ENCODE data around the gene CAMK2D.
A peak's percentile ranks its signal among the peaks of the same experiment; 100 is the strongest.

CAMK2D gene

GRCh38 chr4:113761620-113762185 is at the start of gene CAMK2D:
Gene CAMK2D (minus strand): TSS chr4:113761738. CDS start chr4:113761068, 670 bp downstream.
- no peak for TF ChIP-seq EZH2 (IDR thresholded peaks at IDR 0.05; ENCODE audit: borderline replicate concordance, low read depth, low read length, severe bottlenecking)
- peak; percentile 92 for TF ChIP-seq CTCF (IDR thresholded peaks at IDR 0.05; ENCODE audit: borderline replicate concordance, extremely low read depth, low read length, poor library complexity, severe bottlenecking)
- DNase-seq = peak; percentile 87
- H2AFZ ChIP-seq (ENCODE audit: low read depth, low read length) = peak within 1 kb of the TSS; percentile 98

DNA sequence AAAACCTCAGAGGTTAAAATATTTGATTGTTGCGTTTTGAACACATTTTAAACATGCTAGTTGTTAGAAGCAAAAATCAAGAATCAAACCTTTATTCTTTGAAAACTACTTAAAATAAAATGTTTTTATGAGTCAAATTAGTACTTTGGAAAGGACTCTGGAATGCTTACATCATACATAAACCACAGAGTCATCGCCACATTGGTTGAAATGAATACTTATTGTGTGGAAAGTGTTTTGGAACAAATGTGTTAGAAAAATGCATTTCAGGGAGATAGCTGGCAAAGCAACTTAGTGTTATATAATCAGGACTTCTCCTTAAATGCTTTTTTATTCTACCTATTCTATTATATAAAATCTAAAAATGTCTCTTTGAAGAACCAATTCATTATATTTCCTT is 49.4 kb upstream of the CAMK2D start:
- H3K9ac ChIP-seq (ENCODE audit: low read depth, low read length) = no peak overlapping the region
- H3K4me3 ChIP-seq (ENCODE audit: low read depth in 1 of 2, low read length in 2 of 2) = no peak overlapping the region
- H3K4me1 ChIP-seq (ENCODE audit: insufficient read depth, low read length) = no peaks in the 10 kb centered on the region
- DNase-seq (no peak), ATAC-seq (ENCODE audit: insufficient read depth, low read depth) (no peak)
- no peaks in the 10 kb centered on the region for H3K79me2 ChIP-seq (ENCODE audit: insufficient read depth, low read length)
- no peaks in the 10 kb centered on the region for H3K9me3 ChIP-seq (ENCODE audit: insufficient read depth, low read length, severe bottlenecking)
- H3K4me2 ChIP-seq (ENCODE audit: insufficient read depth, low read length) = no peak overlapping the region
- no peaks in the 10 kb centered on the region for H3K36me3 ChIP-seq (ENCODE audit: insufficient read depth, low read length)
- H3K27me3 ChIP-seq (ENCODE audit: insufficient read depth, low read length, poor library complexity) = peaks cover 8% of the 10 kb centered on the region
- no peaks in the 10 kb centered on the region for H4K20me1 ChIP-seq (ENCODE audit: insufficient read depth, low read length)
- no peak overlapping the region for H2AFZ ChIP-seq (ENCODE audit: low read depth, low read length)
- H3K27ac ChIP-seq (ENCODE audit: low read length) = no peak overlapping the region
- no peak for TF ChIP-seq CTCF (IDR thresholded peaks at IDR 0.05; ENCODE audit: borderline replicate concordance, extremely low read depth, low read length, poor library complexity, severe bottlenecking)
- TF ChIP-seq EZH2 (IDR thresholded peaks at IDR 0.05; ENCODE audit: borderline replicate concordance, low read depth, low read length, severe bottlenecking) = no peak

More at GRCh38 chr4:113761620-113762185, at the start of gene CAMK2D:
- Histone ChIP-seq H3K4me2 (ENCODE audit: insufficient read depth, low read length) (peak within 1 kb of the TSS; percentile 84), H3K4me3 (ENCODE audit: low read depth in 1 of 2, low read length in 2 of 2) (peak within 1 kb of the TSS; percentile 69 to 89), H3K27me3 (ENCODE audit: insufficient read depth, low read length, poor library complexity) (no peaks in the 10 kb centered on the region), H3K4me1 (ENCODE audit: insufficient read depth, low read length) (peaks cover 26% of the 10 kb centered on the region), H3K27ac (ENCODE audit: low read length) (peak within 1 kb of the TSS; percentile 96), H4K20me1 (ENCODE audit: insufficient read depth, low read length) (no peaks in the 10 kb centered on the region), H3K9me3 (ENCODE audit: insufficient read depth, low read length, severe bottlenecking) (no peaks in the 10 kb centered on the region), H3K9ac (ENCODE audit: low read depth, low read length) (peak within 1 kb of the TSS; percentile 69), H3K36me3 (ENCODE audit: insufficient read depth, low read length) (no peaks in the 10 kb centered on the region), H3K79me2 (ENCODE audit: insufficient read depth, low read length) (peaks cover 10% of the 10 kb centered on the region)
- peak; percentile 71 for ATAC-seq (ENCODE audit: insufficient read depth, low read depth)

DNA sequence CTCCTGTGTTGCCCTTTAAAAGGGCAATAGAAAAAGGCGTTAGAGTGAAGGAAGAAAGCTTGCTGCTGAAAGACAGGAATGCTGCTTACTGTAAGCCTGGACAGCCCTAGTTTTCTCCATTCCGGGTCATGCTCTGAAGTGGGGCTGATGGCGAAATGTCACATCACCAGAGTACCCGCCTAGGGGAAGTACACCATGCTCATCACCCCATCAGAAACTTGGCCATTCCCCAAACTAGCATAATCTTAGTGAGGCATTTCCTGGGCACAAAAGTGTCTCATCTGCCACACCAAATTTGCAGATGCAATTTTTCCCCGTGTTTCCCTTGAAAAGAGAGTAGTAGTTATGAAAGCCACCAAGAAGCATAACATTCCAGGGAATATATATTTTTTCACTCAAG is 47.8 kb upstream of the CAMK2D start:
- Histone ChIP-seq H3K36me3 (ENCODE audit: insufficient read depth, low read length) (no peaks in the 10 kb centered on the region), H3K9ac (ENCODE audit: low read depth, low read length) (no peak overlapping the region), H4K20me1 (ENCODE audit: insufficient read depth, low read length) (no peaks in the 10 kb centered on the region), H3K4me3 (ENCODE audit: low read depth in 1 of 2, low read length in 2 of 2) (no peak overlapping the region), H2AFZ (ENCODE audit: low read depth, low read length) (no peak overlapping the region), H3K9me3 (ENCODE audit: insufficient read depth, low read length, severe bottlenecking) (no peaks in the 10 kb centered on the region), H3K27me3 (ENCODE audit: insufficient read depth, low read length, poor library complexity) (peaks cover 8% of the 10 kb centered on the region), H3K4me1 (ENCODE audit: insufficient read depth, low read length) (no peaks in the 10 kb centered on the region), H3K27ac (ENCODE audit: low read length) (no peak overlapping the region), H3K4me2 (ENCODE audit: insufficient read depth, low read length) (no peak overlapping the region), H3K79me2 (ENCODE audit: insufficient read depth, low read length) (no peaks in the 10 kb centered on the region)
- TF ChIP-seq EZH2 (IDR thresholded peaks at IDR 0.05; ENCODE audit: borderline replicate concordance, low read depth, low read length, severe bottlenecking) (no peak), CTCF (IDR thresholded peaks at IDR 0.05; ENCODE audit: borderline replicate concordance, extremely low read depth, low read length, poor library complexity, severe bottlenecking) (no peak)
- no peak for ATAC-seq (ENCODE audit: insufficient read depth, low read depth)
- DNase-seq = no peak

Measured in DND-41 (cell line).